ENCODE measurements around the gene EIF3K.

EIF3K gene

GRCh38 chr19:38650911-38651584, 32.1 kb downstream of the EIF3K start:
- peak in 1 of 2 experiments; percentile 7 for DNase-seq

GRCh38 chr19:38653028-38653571, 34.1 kb downstream of the EIF3K start:
- no peak for DNase-seq

GRCh38 chr19:38654628-38655055, 35.7 kb downstream of the EIF3K start:
- DNase-seq = no peak

GRCh38 chr19:38655148-38655824, 36.3 kb downstream of the EIF3K start:
- no peak for DNase-seq

GRCh38 chr19:38656171-38656981, 37.4 kb downstream of the EIF3K start:
- peak in 1 of 2 experiments; percentile 4 for DNase-seq

GRCh38 chr19:38657633-38658222, 38.7 kb downstream of the EIF3K start:
- no peak for DNase-seq

- DNase-seq = no peak
Measured at GRCh38 chr19:38658462-38659306, 39.7 kb downstream of the EIF3K start.

- DNase-seq = no peak
Measured at GRCh38 chr19:38660724-38661123, 41.7 kb downstream of the EIF3K start.

- DNase-seq = no peak
Measured at GRCh38 chr19:38661136-38661535, 42.1 kb downstream of the EIF3K start.

GRCh38 chr19:38661996-38662395, 43.0 kb downstream of the EIF3K start:
- no peak for DNase-seq

GRCh38 chr19:38662537-38663155, 43.7 kb downstream of the EIF3K start:
- no peak for DNase-seq

- no peak for DNase-seq
Measured at GRCh38 chr19:38663156-38663651, 44.2 kb downstream of the EIF3K start.

GRCh38 chr19:38663957-38664502, 45.0 kb downstream of the EIF3K start:
- DNase-seq = peak in 1 of 2 experiments; percentile 44

- peak; percentile 96 for DNase-seq
Measured at GRCh38 chr19:38664503-38665211, 45.7 kb downstream of the EIF3K start.

- no peak for DNase-seq
Measured at GRCh38 chr19:38665219-38665931, 46.4 kb downstream of the EIF3K start.

- no peak for DNase-seq
Measured at GRCh38 chr19:38665950-38666662, 47.1 kb downstream of the EIF3K start.

GRCh38 chr19:38666663-38667511, 47.9 kb downstream of the EIF3K start:
- DNase-seq = peak in 1 of 2 experiments; percentile 24

- DNase-seq = no peak
Measured at GRCh38 chr19:38667661-38668171, 48.7 kb downstream of the EIF3K start.
